ENCODE measurements around the gene MBD3.

Gene MBD3

GRCh38 chr19:1529430-1529816 is 63.2 kb downstream of the MBD3 start:
- Histone ChIP-seq H3K27ac (ENCODE audit: low read depth, low read length) (no peak overlapping the region), H3K9ac (ENCODE audit: low read length) (no peak overlapping the region), H3K9me3 (ENCODE audit: low read length) (no peaks in the 10 kb centered on the region), H3K36me3 (ENCODE audit: insufficient read depth, low read length) (no peaks in the 10 kb centered on the region), H3K27me3 (ENCODE audit: control insufficient read depth in 1 of 2, insufficient read depth in 2 of 2, low read length in 2 of 2) (peaks cover 18 to 44% of the 10 kb centered on the region in 2 donors), H3K4me3 (ENCODE audit: low read depth in 1 of 2, low read length in 2 of 2) (no peak overlapping the region), H3K4me1 (ENCODE audit: insufficient read depth, low read length) (no peaks in the 10 kb centered on the region)

GRCh38 chr19:1528596-1529429 is 63.9 kb downstream of the MBD3 start:
- Histone ChIP-seq H3K4me1 (ENCODE audit: insufficient read depth, low read length) (no peaks in the 10 kb centered on the region), H3K36me3 (ENCODE audit: insufficient read depth, low read length) (no peaks in the 10 kb centered on the region), H3K27ac (ENCODE audit: low read depth, low read length) (no peak overlapping the region), H3K9ac (ENCODE audit: low read length) (no peak overlapping the region), H3K4me3 (ENCODE audit: low read depth in 1 of 2, low read length in 2 of 2) (no peak overlapping the region), H3K9me3 (ENCODE audit: low read length) (no peaks in the 10 kb centered on the region), H3K27me3 (ENCODE audit: control insufficient read depth in 1 of 2, insufficient read depth in 2 of 2, low read length in 2 of 2) (peaks cover 20 to 46% of the 10 kb centered on the region in 2 donors)

- Histone ChIP-seq H3K4me1 (ENCODE audit: insufficient read depth, low read length) (no peaks in the 10 kb centered on the region), H3K36me3 (ENCODE audit: insufficient read depth, low read length) (no peaks in the 10 kb centered on the region), H3K27me3 (ENCODE audit: control insufficient read depth in 1 of 2, insufficient read depth in 2 of 2, low read length in 2 of 2) (peaks cover 20 to 55% of the 10 kb centered on the region in 2 donors)
These were observed 64.9 kb downstream of the MBD3 start for GRCh38 chr19:1527650-1528309.

GRCh38 chr19:1526979-1527649 is 65.6 kb downstream of the MBD3 start:
- peaks cover 20 to 55% of the 10 kb centered on the region in 2 donors for H3K27me3 ChIP-seq (ENCODE audit: control insufficient read depth in 1 of 2, insufficient read depth in 2 of 2, low read length in 2 of 2)
- H3K9ac ChIP-seq (ENCODE audit: low read length): no peak overlapping the region
- no peaks in the 10 kb centered on the region for H3K36me3 ChIP-seq (ENCODE audit: insufficient read depth, low read length)
- no peaks in the 10 kb centered on the region for H3K4me1 ChIP-seq (ENCODE audit: insufficient read depth, low read length)
- no peak overlapping the region for H3K27ac ChIP-seq (ENCODE audit: low read depth, low read length)
- H3K4me3 ChIP-seq (ENCODE audit: low read depth in 1 of 2, low read length in 2 of 2): no peak overlapping the region
- H3K9me3 ChIP-seq (ENCODE audit: low read length): no peaks in the 10 kb centered on the region

More at GRCh38 chr19:1527650-1528309, 64.9 kb downstream of the MBD3 start:
- H3K9me3 ChIP-seq (ENCODE audit: low read length): no peaks in the 10 kb centered on the region
- no peak overlapping the region for H3K27ac ChIP-seq (ENCODE audit: low read depth, low read length)
- H3K4me3 ChIP-seq (ENCODE audit: low read depth in 1 of 2, low read length in 2 of 2): no peak overlapping the region
- no peak overlapping the region for H3K9ac ChIP-seq (ENCODE audit: low read length)

GRCh38 chr19:1526066-1526778 is 66.4 kb downstream of the MBD3 start:
- no peaks in the 10 kb centered on the region for H3K9me3 ChIP-seq (ENCODE audit: low read length)
- H3K4me3 ChIP-seq (ENCODE audit: low read depth in 1 of 2, low read length in 2 of 2): no peak overlapping the region
- H3K36me3 ChIP-seq (ENCODE audit: insufficient read depth, low read length): no peaks in the 10 kb centered on the region
- H3K9ac ChIP-seq (ENCODE audit: low read length): no peak overlapping the region
- H3K27me3 ChIP-seq (ENCODE audit: control insufficient read depth in 1 of 2, insufficient read depth in 2 of 2, low read length in 2 of 2): peaks cover 20 to 52% of the 10 kb centered on the region in 2 donors
- H3K27ac ChIP-seq (ENCODE audit: low read depth, low read length): no peak overlapping the region
- peaks cover 3% of the 10 kb centered on the region for H3K4me1 ChIP-seq (ENCODE audit: insufficient read depth, low read length)

GRCh38 chr19:1525343-1525742 is 67.3 kb downstream of the MBD3 start:
- H3K4me1 ChIP-seq (ENCODE audit: insufficient read depth, low read length): peaks cover 3% of the 10 kb centered on the region
- no peak overlapping the region for H3K27ac ChIP-seq (ENCODE audit: low read depth, low read length)
- no peak overlapping the region for H3K9ac ChIP-seq (ENCODE audit: low read length)
- no peaks in the 10 kb centered on the region for H3K36me3 ChIP-seq (ENCODE audit: insufficient read depth, low read length)
- H3K27me3 ChIP-seq (ENCODE audit: control insufficient read depth in 1 of 2, insufficient read depth in 2 of 2, low read length in 2 of 2): peaks cover 20 to 52% of the 10 kb centered on the region in 2 donors
- no peaks in the 10 kb centered on the region for H3K9me3 ChIP-seq (ENCODE audit: low read length)
- no peak overlapping the region for H3K4me3 ChIP-seq (ENCODE audit: low read depth in 1 of 2, low read length in 2 of 2)

GRCh38 chr19:1524972-1525325 is 67.7 kb downstream of the MBD3 start:
- Histone ChIP-seq H3K36me3 (ENCODE audit: insufficient read depth, low read length) (no peaks in the 10 kb centered on the region), H3K4me1 (ENCODE audit: insufficient read depth, low read length) (peaks cover 3% of the 10 kb centered on the region), H3K27ac (ENCODE audit: low read depth, low read length) (no peak overlapping the region), H3K9me3 (ENCODE audit: low read length) (no peaks in the 10 kb centered on the region), H3K4me3 (ENCODE audit: low read depth in 1 of 2, low read length in 2 of 2) (no peak overlapping the region), H3K27me3 (ENCODE audit: control insufficient read depth in 1 of 2, insufficient read depth in 2 of 2, low read length in 2 of 2) (peaks cover 20 to 56% of the 10 kb centered on the region in 2 donors), H3K9ac (ENCODE audit: low read length) (no peak overlapping the region)

- H3K9ac ChIP-seq (ENCODE audit: low read length): no peak overlapping the region
- peak overlapping the region in 1 of 2 donors; percentile 20 for H3K4me3 ChIP-seq (ENCODE audit: low read depth in 1 of 2, low read length in 2 of 2)
- H3K27me3 ChIP-seq (ENCODE audit: control insufficient read depth in 1 of 2, insufficient read depth in 2 of 2, low read length in 2 of 2): peaks cover 20 to 56% of the 10 kb centered on the region in 2 donors
- no peak overlapping the region for H3K27ac ChIP-seq (ENCODE audit: low read depth, low read length)
- H3K9me3 ChIP-seq (ENCODE audit: low read length): no peaks in the 10 kb centered on the region
- no peaks in the 10 kb centered on the region for H3K36me3 ChIP-seq (ENCODE audit: insufficient read depth, low read length)
- H3K4me1 ChIP-seq (ENCODE audit: insufficient read depth, low read length): peaks cover 3% of the 10 kb centered on the region
These were observed 68.2 kb downstream of the MBD3 start for GRCh38 chr19:1524287-1524971.
